Left lung (tissue), 10 donors: ENCODE results near the gene PARP3. TPM values are rescaled to one million over a fixed set of nuclear protein-coding genes. Genes with fewer than 3 reads are reported as not detected.
"Not testable (repeated sequence)": the region's sequence is repeated elsewhere in the genome, so short reads cannot be mapped to it uniquely, and the experiment has no call there.

Experiments used
- ATAC-seq: fragments of 200-7000 bp; cut with Tn5 transposase; one replicate; pipeline ENCODE4 v1.9.1; 2020; ENCODE audit warnings: moderate library complexity
- DNase-seq, 4 donors: peaks; one replicate each; pipeline ENCODE4 v3.0.0-alpha.2; 2013 to 2020
- H3K27ac ChIP-seq, 2 donors: fragments of 200-600 bp; sonication (generic) in 1 of 2; one replicate each; pipeline versions ENCODE4 v1.5.0 to v1.8.0; 2020 to 2021
- H3K27me3 ChIP-seq, 2 donors: fragments of 200-600 bp; sonication (generic) in 1 of 2; one replicate each; pipeline versions ENCODE4 v1.5.0 to v1.8.0; 2020 to 2021
- H3K36me3 ChIP-seq, 2 donors: fragments of 200-600 bp; sonication (generic) in 1 of 2; one replicate each; pipeline versions ENCODE4 v1.5.0 to v1.8.0; 2020 to 2021
- H3K4me1 ChIP-seq, 2 donors: fragments of 200-600 bp; one replicate each; pipeline ENCODE4 v1.8.0; 2021
- H3K4me3 ChIP-seq, 2 donors: fragments of 200-600 bp; sonication (generic) in 1 of 2; one replicate each; pipeline versions ENCODE4 v1.5.0 to v1.8.0; 2020 to 2021; ENCODE audit warnings: mild to moderate bottlenecking in 1 of 2
- H3K9me3 ChIP-seq, 2 donors: fragments of 200-600 bp; sonication (generic) in 1 of 2; one replicate each; pipeline versions ENCODE4 v1.5.0 to v1.8.0; 2020 to 2021
- CTCF ChIP-seq, 2 donors: fragments of 200-600 bp; sonication (generic) in 1 of 2; IDR thresholded peaks; one replicate each; pipeline versions ENCODE4 v1.5.0 to v1.8.0; 2021; ENCODE audit warnings: antibody characterized with exemption in 2 of 2
- intact Hi-C, 2 donors: fragments of 100-400 bp; cut with DNase I; formaldehyde crosslinking; loops; one replicate each; pipeline versions ENCODE4 v1.11.2 to v1.14.2; 2022
- polyA plus RNA-seq, 6 donors: library from polyadenylated mRNA; unstranded; fragments of 120-200 nt; gene quantifications; one replicate each; pipeline ENCODE4 v1.2.1, GENCODE V29; 2013; ENCODE audit not compliant: insufficient read length in 6 of 6
- total RNA-seq, 2 donors: library from RNA; stranded (reverse); fragmentation: NEBNext Ultra II Directional; extraction: Animal tissue kit (Norgen Biotek cat#: 25700); gene quantifications; one replicate each; pipeline ENCODE4 v1.2.1, GENCODE V29; 2021
- donor health status: DM: no; HTN: yes; CAD: no.
- donor health status: DM: no; HTN: no; CAD: no.

The PARP3 gene
- total and polyA plus RNA-seq, 8 donors, result 16.5 to 24.1 (median 20.3) TPM

GRCh38 chr3:51897391-51897790 lies 44.8 kb upstream of the PARP3 start:
- intact Hi-C loops, result no loop called here
- H3K27me3 ChIP-seq, result peaks cover 0 to 24% of the 10 kb centered on the region in 2 donors
- DNase-seq (no peak), ATAC-seq (no peak)
- H3K4me3 ChIP-seq, result no peak overlapping the region
- TF ChIP-seq CTCF (IDR thresholded peaks at IDR 0.05), result no peak
- H3K27ac ChIP-seq, result no peak overlapping the region
- H3K4me1 ChIP-seq, result no peaks in the 10 kb centered on the region
- no peaks in the 10 kb centered on the region for H3K9me3 ChIP-seq
- no peaks in the 10 kb centered on the region for H3K36me3 ChIP-seq

GRCh38 chr3:51900043-51900442 lies 42.1 kb upstream of the PARP3 start:
- DNase-seq, H3K4me1 ChIP-seq, H3K27ac ChIP-seq, intact Hi-C loops, H3K9me3 ChIP-seq, H3K36me3 ChIP-seq, H3K4me3 ChIP-seq, ATAC-seq: not testable (repeated sequence)
- H3K27me3 ChIP-seq, result peaks cover 0 to 18% of the 10 kb centered on the region in 2 donors

GRCh38 chr3:51902361-51902760 lies 39.8 kb upstream of the PARP3 start:
- H3K36me3 ChIP-seq, intact Hi-C loops, H3K27ac ChIP-seq, DNase-seq, H3K4me3 ChIP-seq, H3K9me3 ChIP-seq, H3K4me1 ChIP-seq, ATAC-seq: not testable (repeated sequence)
- H3K27me3 ChIP-seq, result peaks cover 0 to 14% of the 10 kb centered on the region in 2 donors

- DNase-seq, result no peak
- no peak overlapping the region for H3K4me3 ChIP-seq
- no peaks in the 10 kb centered on the region for H3K27me3 ChIP-seq
- no peaks in the 10 kb centered on the region for H3K36me3 ChIP-seq
- no peak for TF ChIP-seq CTCF (IDR thresholded peaks at IDR 0.05)
- no peak for ATAC-seq
- no peak overlapping the region for H3K27ac ChIP-seq
- H3K4me1 ChIP-seq, result no peaks in the 10 kb centered on the region
- H3K9me3 ChIP-seq, result peaks cover 0 to 3% of the 10 kb centered on the region in 2 donors
- intact Hi-C loops, result no loop called here
Measured at GRCh38 chr3:51904034-51904823, 37.9 kb upstream of the PARP3 start.

- Histone ChIP-seq H3K4me3 (no peak overlapping the region), H3K27me3 (no peaks in the 10 kb centered on the region), H3K9me3 (peaks cover 0 to 3% of the 10 kb centered on the region in 2 donors), H3K36me3 (no peaks in the 10 kb centered on the region), H3K27ac (no peak overlapping the region), H3K4me1 (no peaks in the 10 kb centered on the region)
- intact Hi-C loops, result no loop called here
- no peak for ATAC-seq
- no peak for DNase-seq
- no peak for TF ChIP-seq CTCF (IDR thresholded peaks at IDR 0.05)
Measured at GRCh38 chr3:51908026-51908425, 34.1 kb upstream of the PARP3 start.

GRCh38 chr3:51916418-51916817 lies 25.7 kb upstream of the PARP3 start:
- Histone ChIP-seq H3K4me1 (no peaks in the 10 kb centered on the region), H3K9me3 (no peaks in the 10 kb centered on the region), H3K4me3 (no peak overlapping the region), H3K27me3 (no peaks in the 10 kb centered on the region), H3K27ac (no peak overlapping the region), H3K36me3 (no peaks in the 10 kb centered on the region)
- ATAC-seq (no peak), DNase-seq (no peak)
- intact Hi-C loops, result no loop called here
- TF ChIP-seq CTCF (IDR thresholded peaks at IDR 0.05), result no peak
